ENCODE measurements around the gene PTPRO.

GRCh38 chr12:15562263-15562662 lies 240.0 kb downstream of the PTPRO start:
- TF ChIP-seq, protein P1, sequence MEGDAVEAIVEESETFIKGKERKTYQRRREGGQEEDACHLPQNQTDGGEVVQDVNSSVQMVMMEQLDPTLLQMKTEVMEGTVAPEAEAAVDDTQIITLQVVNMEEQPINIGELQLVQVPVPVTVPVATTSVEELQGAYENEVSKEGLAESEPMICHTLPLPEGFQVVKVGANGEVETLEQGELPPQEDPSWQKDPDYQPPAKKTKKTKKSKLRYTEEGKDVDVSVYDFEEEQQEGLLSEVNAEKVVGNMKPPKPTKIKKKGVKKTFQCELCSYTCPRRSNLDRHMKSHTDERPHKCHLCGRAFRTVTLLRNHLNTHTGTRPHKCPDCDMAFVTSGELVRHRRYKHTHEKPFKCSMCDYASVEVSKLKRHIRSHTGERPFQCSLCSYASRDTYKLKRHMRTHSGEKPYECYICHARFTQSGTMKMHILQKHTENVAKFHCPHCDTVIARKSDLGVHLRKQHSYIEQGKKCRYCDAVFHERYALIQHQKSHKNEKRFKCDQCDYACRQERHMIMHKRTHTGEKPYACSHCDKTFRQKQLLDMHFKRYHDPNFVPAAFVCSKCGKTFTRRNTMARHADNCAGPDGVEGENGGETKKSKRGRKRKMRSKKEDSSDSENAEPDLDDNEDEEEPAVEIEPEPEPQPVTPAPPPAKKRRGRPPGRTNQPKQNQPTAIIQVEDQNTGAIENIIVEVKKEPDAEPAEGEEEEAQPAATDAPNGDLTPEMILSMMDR (conservative IDR thresholded peaks at IDR 0.05; ENCODE audit: low read depth, low read length): no peak
- no peak for TF ChIP-seq EZH2 (IDR thresholded peaks at IDR 0.05; ENCODE audit: low read length, unreplicated experiment)
